Activated T-cell treated with anti-CD3 and anti-CD28 coated beads for 48 hours (primary cell): ENCODE measurements around the gene KCNG3.

Experiments
- DNase-seq: peaks from one replicate; pipeline ENCODE4 v3.0.0-alpha.2; 2020; ENCODE audit warnings: low read depth

The KCNG3 gene, protein sequence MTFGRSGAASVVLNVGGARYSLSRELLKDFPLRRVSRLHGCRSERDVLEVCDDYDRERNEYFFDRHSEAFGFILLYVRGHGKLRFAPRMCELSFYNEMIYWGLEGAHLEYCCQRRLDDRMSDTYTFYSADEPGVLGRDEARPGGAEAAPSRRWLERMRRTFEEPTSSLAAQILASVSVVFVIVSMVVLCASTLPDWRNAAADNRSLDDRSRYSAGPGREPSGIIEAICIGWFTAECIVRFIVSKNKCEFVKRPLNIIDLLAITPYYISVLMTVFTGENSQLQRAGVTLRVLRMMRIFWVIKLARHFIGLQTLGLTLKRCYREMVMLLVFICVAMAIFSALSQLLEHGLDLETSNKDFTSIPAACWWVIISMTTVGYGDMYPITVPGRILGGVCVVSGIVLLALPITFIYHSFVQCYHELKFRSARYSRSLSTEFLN

DNA sequence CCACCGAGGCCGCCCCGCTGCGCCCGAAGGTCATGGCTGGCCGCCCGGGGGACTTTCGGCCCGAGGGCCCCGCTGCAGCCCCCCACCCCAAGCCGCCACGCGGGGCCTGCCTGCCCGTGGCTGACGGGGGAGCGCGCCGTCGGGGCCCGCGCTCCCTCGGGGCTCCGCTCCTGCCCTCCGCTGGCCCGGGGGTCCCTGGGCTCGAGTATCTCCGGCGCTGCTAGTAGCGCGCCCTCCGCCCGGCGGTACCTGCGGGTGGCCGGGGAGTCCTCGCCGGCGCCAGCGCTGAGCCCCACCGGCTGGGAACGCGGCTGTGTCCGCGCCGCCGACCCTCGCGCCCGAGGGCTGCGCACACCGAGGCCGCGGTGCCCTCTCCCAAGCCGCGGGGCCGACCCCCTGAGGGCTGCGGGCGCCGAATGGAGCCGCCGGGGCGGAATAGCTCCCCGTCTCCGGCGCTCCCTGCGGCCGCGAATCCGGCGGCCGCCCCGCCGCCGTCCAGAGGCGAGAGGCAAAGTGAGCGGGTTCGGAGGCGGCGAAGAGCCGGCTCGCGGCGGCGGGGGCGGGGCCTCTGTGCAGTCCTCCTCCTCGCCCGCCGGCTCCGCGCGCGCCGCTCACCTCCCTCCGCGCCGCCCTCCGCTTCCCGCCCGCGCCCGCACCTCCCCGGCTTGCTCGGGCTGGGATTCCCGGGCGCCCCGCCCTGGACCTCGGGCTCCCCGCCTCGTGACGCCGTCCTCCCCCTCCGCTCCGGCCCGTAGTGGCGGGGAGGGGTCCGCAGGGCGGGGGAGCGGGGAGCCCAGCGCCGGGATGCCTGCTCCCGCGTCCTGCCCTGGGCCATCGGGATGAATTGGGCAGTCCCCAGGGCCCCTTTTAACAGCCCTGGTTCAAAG, at the start of gene KCNG3:
TSS of gene KCNG3 (minus strand) at position 515 of the 887 bp plus-strand sequence. CDS start at position 34, 481 bp downstream.
- peak; percentile 66 for DNase-seq

DNA sequence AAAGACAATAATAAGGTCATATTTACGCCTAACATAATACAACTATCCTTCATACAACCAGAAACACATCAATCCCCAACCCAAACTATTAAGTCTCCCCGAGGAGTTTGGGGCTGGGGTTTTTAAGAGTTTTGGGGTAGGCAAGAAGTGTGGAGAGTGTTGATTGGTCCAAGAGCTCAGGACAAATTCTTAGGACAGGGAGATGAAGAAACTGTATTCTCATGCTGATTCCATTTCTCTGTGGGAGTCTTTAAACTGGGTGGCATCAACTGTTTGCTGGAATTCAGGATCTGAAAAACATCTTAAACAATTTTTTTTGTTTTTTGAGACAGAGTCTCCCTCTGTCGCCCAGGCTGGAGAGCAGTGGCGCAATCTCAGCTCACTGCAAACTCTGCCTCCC, 49.1 kb upstream of the KCNG3 start:
- DNase-seq, result no peak

DNA sequence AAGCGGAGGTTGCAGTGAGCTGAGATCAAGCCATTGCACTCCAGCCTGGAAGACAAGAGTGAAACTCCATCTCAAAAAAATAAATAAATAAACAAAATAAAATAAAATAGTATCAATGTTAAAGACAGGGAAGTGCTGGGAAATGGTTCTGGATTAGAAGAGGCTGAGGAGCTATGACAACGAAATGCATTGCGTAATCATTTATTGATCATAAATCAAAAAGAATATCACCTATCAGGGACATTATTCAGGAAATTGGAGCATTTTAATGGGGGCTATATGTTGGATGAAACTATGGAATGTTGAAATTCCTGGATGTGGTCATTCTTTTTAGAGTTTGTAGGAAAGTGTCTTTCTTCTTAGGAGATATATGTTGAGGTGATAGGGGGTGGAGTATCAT, 43.7 kb upstream of the KCNG3 start:
- no peak for DNase-seq

DNA sequence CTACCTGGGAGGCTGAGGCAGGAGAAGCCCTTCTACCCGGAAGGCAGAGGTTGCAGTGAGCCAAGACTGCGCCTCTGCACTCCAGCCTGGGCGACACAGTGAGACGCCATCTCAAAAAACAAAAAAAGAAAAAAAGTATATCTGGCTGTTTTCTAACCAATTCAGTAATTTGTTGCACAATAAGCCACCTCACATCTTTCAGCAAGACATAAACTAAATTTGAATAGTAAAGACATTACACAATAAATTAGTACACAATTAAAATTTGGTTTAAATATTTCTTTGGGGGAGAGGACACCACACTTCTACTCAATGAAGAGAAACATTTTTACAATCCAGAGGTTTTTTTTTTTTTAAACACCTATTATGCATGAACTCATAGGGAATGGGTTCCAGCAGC, 38.6 kb upstream of the KCNG3 start:
- DNase-seq, result no peak

DNA sequence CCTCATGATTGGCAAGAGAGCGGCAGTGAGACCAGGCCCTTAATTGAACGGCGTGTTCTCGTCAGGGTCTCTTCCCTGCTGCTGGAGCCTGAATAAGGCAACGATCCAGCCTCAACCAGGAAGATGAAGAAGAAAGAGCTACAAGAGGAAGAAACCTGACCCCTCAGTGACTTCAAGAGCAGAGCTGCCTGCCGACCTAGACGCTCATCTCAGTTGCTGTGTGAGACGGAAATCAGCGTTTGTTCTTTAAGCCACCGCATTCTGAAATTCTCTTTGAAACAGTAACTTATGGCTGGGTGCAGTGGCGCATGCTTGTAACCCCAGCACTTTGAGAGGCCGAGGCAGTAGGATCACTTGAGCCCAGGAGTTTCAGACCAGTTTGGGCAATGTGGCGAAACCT, 29.6 kb upstream of the KCNG3 start:
- DNase-seq, result no peak

DNA sequence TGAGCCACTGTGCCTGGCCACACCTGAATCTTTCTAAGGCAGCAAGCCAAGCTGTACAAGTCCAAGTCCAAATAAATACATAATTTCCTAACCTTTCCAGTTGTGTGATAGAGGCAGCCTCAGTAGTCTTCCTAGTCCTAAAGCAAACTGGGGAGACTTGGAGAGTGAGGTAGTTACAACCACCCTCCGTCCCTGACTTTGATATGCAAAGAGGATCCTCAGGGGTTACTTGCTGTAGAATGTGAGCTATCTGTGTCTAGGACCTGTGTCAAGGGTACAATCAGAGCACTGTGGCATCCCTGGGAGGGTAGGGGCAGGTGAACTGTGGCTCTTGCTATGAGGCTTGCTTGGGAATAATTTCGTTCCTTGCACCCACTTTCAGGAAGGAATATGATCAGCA, 28.3 kb upstream of the KCNG3 start:
- DNase-seq, result no peak

DNA sequence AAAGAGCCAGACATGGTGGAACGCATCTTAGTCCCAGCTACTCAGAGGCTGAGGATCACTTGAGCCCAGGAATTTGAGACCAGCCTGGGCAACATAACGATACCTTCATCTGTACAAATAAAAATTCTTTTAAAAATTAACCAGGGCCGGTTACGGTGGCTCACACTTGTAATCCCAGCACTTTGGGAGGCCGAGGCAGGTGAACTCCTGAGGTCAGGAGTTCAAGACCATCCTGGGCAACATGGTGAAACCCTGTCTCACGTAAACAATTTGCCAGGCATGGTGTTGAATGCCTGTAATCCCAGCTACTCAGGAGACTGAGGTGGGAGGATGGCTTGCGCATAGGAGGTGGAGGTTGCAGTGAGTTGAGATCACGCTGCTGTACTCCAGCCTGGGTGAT, 25.8 kb upstream of the KCNG3 start:
- no peak for DNase-seq

DNA sequence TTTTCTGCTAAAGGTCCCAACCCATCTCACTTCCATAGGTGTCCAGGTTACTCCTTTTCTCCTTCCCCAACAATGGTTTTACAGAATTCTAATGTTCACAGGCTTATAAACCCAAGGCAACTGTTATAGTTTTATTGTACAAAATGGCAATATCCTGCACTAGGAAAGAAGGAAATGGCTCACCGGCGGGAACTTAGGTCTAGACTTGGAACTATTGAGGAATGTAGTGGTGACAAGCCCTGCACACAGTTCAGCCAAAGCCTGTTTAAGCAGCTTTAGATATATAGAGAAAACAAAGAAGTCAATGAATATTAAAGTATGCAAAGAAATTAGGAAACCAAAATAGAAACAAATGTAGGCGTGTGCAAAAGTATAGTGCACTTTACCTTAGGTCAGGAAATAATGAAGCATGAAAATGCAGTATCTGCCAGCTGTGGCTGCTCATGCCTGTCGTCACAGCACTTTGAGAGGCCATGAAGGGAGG, 22.7 kb upstream of the KCNG3 start:
- DNase-seq, result no peak

DNA sequence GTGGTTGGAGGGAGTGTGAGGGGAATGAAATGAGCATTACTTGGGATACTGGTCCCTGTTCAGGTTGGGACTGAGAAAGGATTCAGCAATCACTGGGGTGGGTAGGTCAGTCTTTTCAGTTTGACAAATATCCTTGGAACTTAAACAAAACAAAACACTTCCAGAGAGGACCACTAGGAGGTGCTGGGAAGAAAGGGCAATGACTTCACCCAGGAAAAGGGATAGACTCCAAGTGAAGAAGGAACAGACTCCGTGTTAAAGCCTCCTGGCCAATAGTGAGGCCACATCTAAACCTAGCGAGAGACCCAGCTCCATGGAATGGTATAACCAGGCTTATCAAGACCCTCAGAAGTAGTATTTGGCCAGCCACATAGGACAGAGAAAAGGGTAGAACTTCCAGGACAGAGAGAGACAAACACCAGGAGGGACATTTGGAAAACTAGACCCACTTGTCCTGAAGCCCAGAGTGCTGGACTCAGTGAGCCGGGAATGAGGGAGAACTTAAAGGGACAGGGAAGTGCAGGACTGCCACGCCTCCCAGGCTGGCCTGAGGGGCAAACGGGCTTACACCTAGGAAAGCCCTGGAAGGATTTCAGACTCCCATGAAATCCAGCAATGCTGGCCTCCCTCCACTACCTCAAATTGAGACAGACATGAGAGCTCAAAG, 19.6 kb upstream of the KCNG3 start:
- no peak for DNase-seq

DNA sequence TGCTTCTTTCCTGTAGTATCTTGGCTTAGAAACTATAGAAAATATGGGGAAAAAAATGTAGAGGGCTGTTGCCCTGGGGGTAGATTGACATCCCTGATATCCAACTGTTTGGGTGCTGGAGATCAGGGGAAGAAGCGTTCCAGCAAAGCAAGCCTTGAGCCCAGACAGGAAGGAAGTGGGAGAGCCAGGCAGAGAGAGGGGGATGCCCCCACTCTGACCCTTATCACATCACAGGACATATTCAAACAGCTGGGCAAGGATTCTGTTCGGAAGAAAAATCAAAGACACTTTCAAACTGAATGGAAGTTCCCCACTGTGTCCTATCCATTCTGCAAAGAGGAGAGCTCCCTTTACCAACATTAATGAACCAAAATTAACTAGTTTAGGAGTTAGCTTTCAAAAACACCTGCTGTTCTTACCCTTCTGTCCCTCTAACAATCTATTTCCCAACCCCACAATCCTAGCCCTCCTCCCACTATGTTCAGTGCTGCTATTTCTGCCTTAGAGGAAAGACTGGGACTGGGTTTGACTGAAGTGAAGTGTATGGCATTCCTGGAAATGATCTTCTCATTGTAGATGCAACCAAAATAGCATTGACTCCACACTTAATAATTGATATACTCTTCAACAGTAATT, 16.9 kb upstream of the KCNG3 start:
- DNase-seq, result no peak

DNA sequence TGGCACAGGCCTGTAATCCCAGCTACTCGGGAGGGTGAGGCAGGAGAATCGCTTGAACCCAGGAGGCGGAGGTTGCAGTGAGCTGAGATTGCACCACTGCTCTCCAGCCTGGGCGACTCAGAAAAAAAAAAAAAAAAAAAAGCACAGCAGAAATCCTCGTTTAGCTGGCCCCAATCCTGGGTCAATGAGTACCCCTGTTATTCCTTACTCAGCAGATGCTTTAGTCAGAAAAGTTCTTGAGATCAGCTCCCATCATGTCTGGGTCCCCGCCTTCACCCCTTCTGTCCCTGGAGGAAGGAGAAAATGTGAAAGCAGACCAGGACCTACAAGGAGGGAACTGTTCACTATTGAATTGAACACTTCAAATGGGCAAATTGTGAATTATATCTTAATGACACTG, 16.4 kb upstream of the KCNG3 start:
- no peak for DNase-seq

DNA sequence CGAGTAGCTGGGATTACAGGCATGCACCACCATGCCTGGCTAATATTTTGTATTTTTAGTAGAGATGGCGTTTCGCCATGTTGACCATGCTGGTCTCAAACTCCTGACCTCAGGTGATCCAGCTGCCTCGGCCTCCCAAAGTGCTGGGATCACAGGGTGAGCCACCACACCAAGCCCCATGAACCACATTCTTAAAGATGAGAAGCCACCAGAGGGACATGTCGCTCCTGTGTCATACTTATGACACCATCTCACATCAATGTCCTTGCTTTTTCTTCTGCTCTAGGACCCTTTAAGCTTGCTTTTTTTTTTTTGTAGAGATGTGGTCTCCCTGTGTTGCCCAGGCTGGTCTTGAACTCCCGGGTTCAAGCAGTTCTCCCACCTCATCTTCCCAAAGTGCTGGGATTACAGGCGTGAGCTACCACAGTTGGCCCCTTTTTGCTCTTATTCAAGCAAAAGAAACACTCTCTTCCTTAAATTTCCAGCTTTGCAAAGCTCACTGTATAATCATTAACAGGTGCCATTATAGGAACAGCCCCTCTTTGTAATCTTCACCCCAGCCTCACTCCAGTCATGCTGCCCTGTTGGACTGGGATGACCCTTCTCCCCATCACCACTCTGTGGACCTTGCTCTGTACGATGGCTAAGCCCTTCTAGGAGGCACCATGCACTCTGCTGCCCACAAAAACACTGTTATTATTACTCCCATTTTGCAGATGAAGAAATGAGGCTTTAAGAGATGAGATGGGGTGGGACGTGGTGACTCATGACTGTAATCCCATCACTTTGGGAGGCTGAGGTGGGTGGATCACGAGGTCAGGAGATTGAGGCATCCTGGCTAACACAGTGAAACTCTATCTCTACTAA, 10.8 kb upstream of the KCNG3 start:
- no peak for DNase-seq

DNA sequence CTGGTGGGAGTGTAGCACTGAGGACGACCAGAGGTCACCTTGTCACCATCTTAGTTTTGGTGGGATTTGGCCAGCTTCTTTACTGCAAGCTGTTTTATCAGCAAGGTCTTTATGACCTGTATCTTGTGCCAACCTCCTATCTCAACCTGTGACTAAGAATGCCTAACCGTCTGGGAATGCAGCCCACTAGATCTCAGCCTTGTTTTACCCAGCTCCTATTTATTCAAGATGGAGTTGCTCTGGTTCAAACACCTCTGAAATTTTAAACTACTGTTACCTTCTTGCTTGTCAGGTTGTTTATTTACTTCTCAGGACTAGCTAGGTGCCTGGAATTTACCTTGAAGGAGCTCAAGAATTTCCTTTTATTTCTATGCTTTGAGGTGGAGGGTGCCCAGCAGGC, 9.5 kb upstream of the KCNG3 start:
- no peak for DNase-seq

DNA sequence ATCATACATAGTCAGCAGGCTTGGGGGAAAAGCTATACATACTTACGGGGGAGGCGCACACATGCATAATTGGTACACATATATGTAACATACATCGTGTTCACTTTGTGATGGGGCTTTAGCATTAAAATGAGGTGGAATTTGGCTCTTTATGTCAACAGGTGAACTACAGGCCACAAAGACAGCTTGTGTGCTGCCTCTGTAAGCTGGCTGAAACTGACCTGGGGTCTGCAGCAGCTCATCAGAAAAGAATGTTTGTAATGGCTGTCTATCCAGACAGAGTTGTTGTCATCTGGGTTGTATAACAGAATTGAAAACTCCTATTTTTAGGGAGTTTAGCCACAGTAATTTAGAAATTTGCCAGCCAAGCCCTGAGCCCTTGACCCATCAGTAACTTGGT, 4.7 kb upstream of the KCNG3 start:
- no peak for DNase-seq

DNA sequence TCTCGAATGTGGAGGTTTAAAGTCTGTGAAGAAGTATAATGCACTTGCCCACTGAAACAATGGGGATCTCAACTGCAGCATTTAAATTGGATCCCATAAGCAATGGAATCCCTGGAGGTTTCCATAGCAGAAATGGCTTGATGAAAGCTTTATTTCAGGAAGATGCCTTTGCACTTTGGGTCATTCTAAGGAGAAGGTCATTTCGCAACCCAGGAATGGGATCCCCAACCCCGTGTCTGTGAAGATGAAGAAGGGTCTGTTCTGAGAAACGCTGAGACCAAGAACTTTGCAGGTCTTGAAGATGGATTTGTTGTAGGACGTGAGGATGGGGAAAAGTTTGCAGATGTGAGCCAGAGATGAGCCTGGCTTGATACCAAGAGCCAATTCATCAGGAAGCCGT, 1.8 kb upstream of the KCNG3 start:
- DNase-seq, result no peak

DNA sequence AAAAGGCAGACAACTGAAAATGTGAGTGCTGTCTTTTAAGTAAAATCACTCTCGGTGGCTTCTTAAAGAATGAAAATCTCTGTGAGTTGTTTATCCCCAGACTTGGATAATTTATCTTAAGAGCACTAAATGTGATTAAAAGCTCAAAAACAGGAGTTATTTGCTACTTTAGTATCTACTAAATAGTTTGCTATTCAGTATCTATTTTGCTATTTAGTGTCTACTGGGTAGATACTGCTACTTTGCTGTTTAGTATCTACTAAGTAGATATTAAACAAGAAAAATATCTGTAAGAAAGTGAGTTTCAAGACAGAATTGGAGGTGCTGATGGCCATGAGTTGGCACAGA, 1.4 kb upstream of the KCNG3 start:
- no peak for DNase-seq

DNA sequence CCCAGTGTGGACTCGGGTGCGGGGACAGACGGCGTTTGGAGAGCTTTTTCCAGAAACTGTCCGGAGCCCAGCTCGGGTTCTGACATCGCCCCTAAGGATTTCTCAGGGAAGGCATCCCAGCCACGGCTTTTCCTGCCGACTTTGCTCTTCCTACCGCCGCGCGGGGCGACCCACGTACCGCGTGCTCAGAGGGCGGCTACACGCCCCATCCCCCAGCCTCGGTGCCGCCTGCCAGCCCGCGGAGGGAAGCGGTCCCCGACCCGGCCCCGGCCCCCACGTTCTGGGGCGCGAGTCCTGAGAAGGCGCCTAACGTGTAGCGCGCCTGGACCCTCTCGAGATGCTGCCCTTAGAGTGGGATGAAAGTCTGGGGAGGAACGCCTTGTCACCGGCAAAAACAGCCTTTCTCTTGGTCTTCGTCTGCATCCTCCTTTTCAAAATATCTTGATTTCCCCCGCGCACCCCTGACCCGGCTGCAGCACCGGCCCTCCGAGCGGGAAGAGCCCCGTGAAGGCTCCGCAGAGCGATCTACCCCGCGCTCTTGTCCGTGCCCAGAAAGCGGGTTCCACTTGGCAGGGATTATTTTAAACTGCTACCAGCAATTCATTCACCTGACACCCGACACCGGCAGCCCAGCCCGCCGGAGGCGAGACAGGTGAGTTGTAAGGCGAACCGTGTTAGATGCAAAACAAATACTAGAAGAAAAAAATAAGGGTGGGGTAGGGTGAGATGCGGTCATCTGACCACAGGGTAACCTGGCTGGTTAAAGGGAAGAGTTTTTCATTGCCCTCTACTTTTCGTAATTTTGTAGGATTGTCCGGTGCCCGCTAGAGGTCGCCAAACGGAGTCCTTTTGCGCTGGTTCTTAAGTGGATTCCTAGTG, 812 bp upstream of the KCNG3 start:
- DNase-seq, result peak; percentile 71

DNA sequence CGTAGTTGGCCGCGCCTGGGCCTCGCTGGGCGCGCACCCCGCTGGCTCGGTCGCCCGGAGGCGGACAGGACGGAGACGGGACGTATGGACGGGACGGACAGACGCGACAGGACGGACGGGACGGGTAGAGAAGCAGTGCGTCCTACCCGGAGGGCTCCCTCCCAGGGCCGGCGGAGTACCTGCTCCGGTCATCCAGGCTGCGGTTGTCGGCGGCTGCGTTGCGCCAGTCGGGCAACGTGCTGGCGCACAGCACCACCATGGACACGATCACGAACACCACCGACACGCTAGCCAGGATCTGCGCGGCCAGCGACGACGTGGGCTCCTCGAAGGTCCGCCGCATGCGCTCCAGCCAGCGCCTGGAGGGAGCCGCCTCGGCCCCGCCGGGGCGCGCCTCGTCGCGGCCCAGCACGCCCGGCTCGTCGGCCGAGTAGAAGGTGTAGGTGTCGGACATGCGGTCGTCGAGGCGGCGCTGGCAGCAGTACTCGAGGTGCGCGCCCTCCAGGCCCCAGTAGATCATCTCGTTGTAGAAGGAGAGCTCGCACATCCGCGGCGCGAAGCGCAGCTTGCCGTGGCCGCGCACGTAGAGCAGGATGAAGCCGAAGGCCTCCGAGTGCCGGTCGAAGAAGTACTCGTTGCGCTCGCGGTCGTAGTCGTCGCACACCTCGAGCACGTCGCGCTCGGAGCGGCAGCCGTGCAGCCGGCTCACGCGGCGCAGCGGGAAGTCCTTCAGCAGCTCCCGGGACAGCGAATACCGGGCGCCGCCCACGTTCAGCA, 903 bp downstream of the KCNG3 start:
- peak; percentile 37 for DNase-seq

DNA sequence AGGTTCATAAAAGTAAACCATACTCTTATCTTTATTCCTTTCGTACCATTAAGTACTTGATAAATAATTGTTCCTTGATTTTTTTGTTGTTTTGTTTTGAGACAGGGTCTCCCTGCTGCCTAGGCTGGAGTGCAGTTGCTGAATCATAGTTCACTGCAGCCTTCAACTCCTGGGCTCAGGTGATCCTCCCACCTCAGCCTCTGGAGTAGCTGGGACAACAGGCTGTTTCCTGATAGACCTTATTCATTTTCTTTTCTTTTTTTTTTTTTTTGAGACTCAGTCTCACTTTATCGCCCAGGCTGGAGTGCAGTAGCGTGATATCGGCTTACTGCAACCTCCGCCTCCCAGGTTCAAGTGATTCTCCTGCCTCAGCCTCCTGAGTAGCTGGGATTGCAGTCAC, 5.5 kb downstream of the KCNG3 start:
- DNase-seq, result no peak
